HEK293 (cell line): ENCODE measurements around the gene POLR1G.

ENCODE experiments used
- CTCF ChIA-PET: fragments of 350-600 bp; formaldehyde crosslinking; extraction: SDS; loops from one replicate; lab custom pipeline; 2021; ENCODE audit warnings: antibody characterized with exemption; lab: Yijun Ruan, JAX
- POLR2A ChIA-PET: fragments of 300-600 bp; formaldehyde crosslinking; extraction: SDS; loops from one replicate; lab custom pipeline; 2020; ENCODE audit warnings: antibody characterized with exemption, inconsistent platforms; lab: Yijun Ruan, JAX
- H3K27ac ChIP-seq: fragments of 200-500 bp; sonication (Bioruptor generic); 2 replicates; pipeline ENCODE4 v1.5.1; 2014; ENCODE audit warnings: low read depth, low read length, control low read depth, inconsistent platforms; ENCODE audit errors: extremely low read depth
- H3K36me3 ChIP-seq, 2 experiments: fragments of 200-500 bp in 1 of 2; sonication (Bioruptor generic) in 1 of 2; 1 replicate in 1 of 2; 2 replicates in 1 of 2; pipeline ENCODE4 v1.5.1; 2014 to 2017; ENCODE audit warnings: inconsistent platforms in 2 of 2, low read length in 2 of 2; ENCODE audit not compliant: control insufficient read depth in 2 of 2, insufficient read depth in 1 of 2
- H3K4me1 ChIP-seq: fragments of 200-500 bp; sonication (Bioruptor generic); 2 replicates; pipeline ENCODE4 v1.5.1; 2014; ENCODE audit warnings: mild to moderate bottlenecking, low read length, inconsistent platforms; ENCODE audit not compliant: control insufficient read depth, insufficient read depth
- H3K4me3 ChIP-seq: 2 replicates; pipeline ENCODE4 v1.5.1; 2011; ENCODE audit warnings: low read depth, mild to moderate bottlenecking, control low read depth, low read length, moderate library complexity
- H3K9me3 ChIP-seq: fragments of 200-500 bp; sonication (Bioruptor generic); 2 replicates; pipeline ENCODE4 v1.5.1; 2014; ENCODE audit warnings: low read depth, low read length, inconsistent platforms; ENCODE audit not compliant: control insufficient read depth, insufficient read depth
- BCL11B ChIP-seq: fragments of 450-650 bp; formaldehyde crosslinking; IDR thresholded peaks from 2 replicates; pipeline ENCODE4 v1.5.1; 2016; ENCODE audit warnings: low read depth, missing biosample characterization, missing genetic modification characterization
- EGR2 ChIP-seq: fragments of 450-650 bp; formaldehyde crosslinking; IDR thresholded peaks from 2 replicates; pipeline ENCODE4 v1.5.1; 2016; ENCODE audit warnings: low read depth, missing biosample characterization, missing genetic modification characterization
- GLIS1 ChIP-seq: fragments of 450-650 bp; formaldehyde crosslinking; IDR thresholded peaks from 2 replicates; pipeline ENCODE4 v1.5.1; 2016; ENCODE audit warnings: missing biosample characterization, missing genetic modification characterization
- GLIS2 ChIP-seq: fragments of 450-650 bp; formaldehyde crosslinking; IDR thresholded peaks from 2 replicates; pipeline ENCODE4 v1.5.1; 2016; ENCODE audit warnings: missing biosample characterization, missing genetic modification characterization
- INSM2 ChIP-seq: fragments of 450-650 bp; formaldehyde crosslinking; IDR thresholded peaks from 2 replicates; pipeline ENCODE4 v1.5.1; 2016; ENCODE audit warnings: missing biosample characterization, missing genetic modification characterization
- RBAK ChIP-seq: fragments of 450-650 bp; formaldehyde crosslinking; IDR thresholded peaks from 2 replicates; pipeline ENCODE4 v1.5.1; 2016; ENCODE audit warnings: missing biosample characterization, missing genetic modification characterization
- SCRT1 ChIP-seq: fragments of 450-650 bp; formaldehyde crosslinking; IDR thresholded peaks from 2 replicates; pipeline ENCODE4 v1.5.1; 2016; ENCODE audit warnings: missing biosample characterization, missing genetic modification characterization, borderline replicate concordance
- SCRT2 ChIP-seq: fragments of 450-650 bp; formaldehyde crosslinking; IDR thresholded peaks from 2 replicates; pipeline ENCODE4 v1.5.1; 2016; ENCODE audit warnings: missing biosample characterization, missing genetic modification characterization
- TRIM28 ChIP-seq: IDR thresholded peaks from 2 replicates; pipeline ENCODE4 v1.6.1; 2011; ENCODE audit warnings: low read length, control low read depth, borderline replicate concordance
- TSHZ1 ChIP-seq: fragments of 450-650 bp; formaldehyde crosslinking; IDR thresholded peaks from 2 replicates; pipeline ENCODE4 v1.5.1; 2016; ENCODE audit warnings: missing biosample characterization, missing genetic modification characterization, borderline replicate concordance
- ZBTB20 ChIP-seq: fragments of 450-650 bp; formaldehyde crosslinking; IDR thresholded peaks from 2 replicates; pipeline ENCODE4 v1.5.1; 2016; ENCODE audit warnings: missing biosample characterization, missing genetic modification characterization
- ZBTB26 ChIP-seq: fragments of 450-650 bp; formaldehyde crosslinking; optimal IDR thresholded peaks from 2 replicates; pipeline ENCODE3; 2016; ENCODE audit warnings: missing biosample characterization, mild to moderate bottlenecking, missing genetic modification characterization
- ZBTB8A ChIP-seq: fragments of 450-650 bp; formaldehyde crosslinking; IDR thresholded peaks from 2 replicates; pipeline ENCODE4 v1.5.1; 2016; ENCODE audit warnings: missing biosample characterization, missing genetic modification characterization
- ZFHX2 ChIP-seq: fragments of 450-650 bp; formaldehyde crosslinking; conservative IDR thresholded peaks from 2 replicates; pipeline ENCODE4 v1.5.1; 2016; ENCODE audit warnings: missing biosample characterization, missing genetic modification characterization
- ZNF239 ChIP-seq: fragments of 450-650 bp; formaldehyde crosslinking; IDR thresholded peaks from 2 replicates; pipeline ENCODE4 v1.5.1; 2016; ENCODE audit warnings: missing biosample characterization, missing genetic modification characterization
- ZNF24 ChIP-seq: fragments of 450-650 bp; formaldehyde crosslinking; IDR thresholded peaks from 2 replicates; pipeline ENCODE4 v1.5.1; 2016; ENCODE audit warnings: missing biosample characterization, missing genetic modification characterization
- ZNF416 ChIP-seq: fragments of 450-650 bp; formaldehyde crosslinking; IDR thresholded peaks from 2 replicates; pipeline ENCODE4 v1.5.1; 2016; ENCODE audit warnings: missing biosample characterization, missing genetic modification characterization
- ZNF433 ChIP-seq: fragments of 450-650 bp; formaldehyde crosslinking; IDR thresholded peaks from 2 replicates; pipeline ENCODE4 v1.5.1; 2016; ENCODE audit warnings: missing biosample characterization, missing genetic modification characterization, low read depth
- ZNF521 ChIP-seq: fragments of 450-650 bp; formaldehyde crosslinking; IDR thresholded peaks from 2 replicates; pipeline ENCODE4 v1.5.1; 2017; ENCODE audit warnings: missing biosample characterization, mild to moderate bottlenecking, missing genetic modification characterization
- ZNF596 ChIP-seq: fragments of 450-650 bp; IDR thresholded peaks from 2 replicates; pipeline ENCODE4 v1.5.0; 2018; ENCODE audit warnings: missing biosample characterization, mild to moderate bottlenecking, missing genetic modification characterization, moderate library complexity
- ZNF624 ChIP-seq: fragments of 450-650 bp; formaldehyde crosslinking; IDR thresholded peaks from 2 replicates; pipeline ENCODE4 v1.5.1; 2017; ENCODE audit warnings: missing biosample characterization, missing genetic modification characterization
- ZNF645 ChIP-seq: fragments of 450-650 bp; formaldehyde crosslinking; IDR thresholded peaks from 2 replicates; pipeline ENCODE4; 2016; ENCODE audit warnings: missing biosample characterization, missing genetic modification characterization
- ZNF658 ChIP-seq: fragments of 450-650 bp; formaldehyde crosslinking; IDR thresholded peaks from 2 replicates; pipeline ENCODE4; 2016; ENCODE audit warnings: missing biosample characterization, missing genetic modification characterization
- ZNF777 ChIP-seq: fragments of 450-650 bp; formaldehyde crosslinking; IDR thresholded peaks from 2 replicates; pipeline ENCODE4 v1.5.1; 2017; ENCODE audit warnings: missing biosample characterization, missing genetic modification characterization, borderline replicate concordance

POLR1G gene

GRCh38 chr19:45443462-45444317 lies 37.2 kb downstream of the POLR1G start (continued):
- TF ChIP-seq RBAK (no peak), ZNF433 (no peak), ZNF416 (tag by site-specific recombination) (no peak), TSHZ1 (no peak), ZNF658 (tag by site-specific recombination) (no peak), ZNF239 (tag by site-specific recombination) (no peak), INSM2 (tag by site-specific recombination) (no peak), ZNF624 (tag by site-specific recombination) (no peak), ZNF645 (no peak), TRIM28 (no peak), ZNF521 (no peak), ZNF777 (tag by site-specific recombination) (no peak)

- ChIA-PET CTCF (interaction anchor here (0.6 to 2.9 kb wide), 10 partner anchors 13 to 249 kb away, joined by 3 to 38 read pairs (median 5); partner anchors contain the start of genes ERCC1 and FOSB), POLR2A (no interaction called here)
- no peak overlapping the region for H3K27ac ChIP-seq
- H3K4me1 ChIP-seq = 0 out of 2 replicates have a peak, but pooled peaks cover 8% of the 10 kb centered on the region
- no peak overlapping the region for H3K4me3 ChIP-seq
- no peaks in the 10 kb centered on the region for H3K9me3 ChIP-seq
- no peaks in the 10 kb centered on the region for H3K36me3 ChIP-seq
- peak; percentile 33 for TF ChIP-seq ZBTB26
- TF ChIP-seq BCL11B (tag by site-specific recombination) = no peak
- no peak; the same call in 1 of the 2 replicates for TF ChIP-seq ZBTB20 (tag by site-specific recombination)
- TF ChIP-seq GLIS2 (tag by site-specific recombination) = peak; percentile 13; the same call in 1 of the 2 replicates
- TF ChIP-seq GLIS1 (tag by site-specific recombination) = peak; percentile 66
- no peak for TF ChIP-seq ZFHX2 (tag by site-specific recombination)
- TF ChIP-seq EGR2 (tag by site-specific recombination) = no peak
- TF ChIP-seq ZBTB8A (tag by site-specific recombination) = peak; percentile 25; the same call in 1 of the 2 replicates
- no peak for TF ChIP-seq ZNF596 (tag by site-specific recombination)
- TF ChIP-seq ZNF24 (tag by site-specific recombination) = no peak
- TF ChIP-seq SCRT2 (tag by site-specific recombination) = peak; percentile 96
- 0 out of 2 replicates have a peak, but pooled peaks have one; percentile 38 for TF ChIP-seq SCRT1
These were observed 38.0 kb downstream of the POLR1G start for GRCh38 chr19:45444318-45445041.
